Measurements from ENCODE around the gene LPCAT2.

DNA sequence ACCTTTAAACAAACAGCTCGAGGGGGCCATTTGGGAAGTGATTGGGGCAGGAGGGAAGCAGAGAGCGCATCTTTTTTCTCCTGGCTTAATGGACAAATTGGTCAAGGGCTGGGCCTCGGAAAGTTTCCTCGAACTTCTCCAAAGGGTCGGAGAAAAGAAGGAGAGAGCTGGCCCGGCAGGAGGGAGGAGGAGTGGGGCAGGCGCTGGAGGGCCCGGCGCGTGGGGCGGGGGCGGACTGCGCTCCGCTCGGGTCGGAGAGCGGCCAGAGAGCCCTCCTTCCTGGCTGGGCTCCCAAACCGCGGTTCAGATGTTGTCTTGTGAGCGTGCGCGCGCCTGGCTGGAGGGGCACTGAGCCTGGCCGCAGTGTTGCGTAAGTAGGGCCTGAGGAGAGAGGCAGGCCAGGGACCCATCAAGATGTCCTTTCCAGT lies 28.6 kb upstream of the LPCAT2 start:
- TF ChIP-seq POLR2A (IDR thresholded peaks at IDR 0.05; ENCODE audit: low read depth, low read length), result no peak
- TF ChIP-seq TAF1 (IDR thresholded peaks at IDR 0.05; ENCODE audit: borderline replicate concordance, low read depth, low read length), result no peak
- no peak for TF ChIP-seq POLR2AphosphoS5 (IDR thresholded peaks at IDR 0.05; ENCODE audit: low read depth, low read length)

All from GM12892 (cell line).